Activated CD4-positive, alpha-beta T cell treated with anti-CD3 and anti-CD28 coated beads, Interleukin-2, Interleukin-4, amounts not matched to agents 100 ng/mL and 50 ng/mL, durations not matched to agents 16 hours and 8 hours (primary cell): Measurements from ENCODE around the gene TTBK2.
A peak's percentile ranks its signal among the peaks of the same experiment; 100 is the strongest.

Experiments used
- DNase-seq: peaks from one replicate; pipeline ENCODE4 v3.0.0-alpha.2; 2020; ENCODE audit warnings: low spot score

The TTBK2 gene

DNA sequence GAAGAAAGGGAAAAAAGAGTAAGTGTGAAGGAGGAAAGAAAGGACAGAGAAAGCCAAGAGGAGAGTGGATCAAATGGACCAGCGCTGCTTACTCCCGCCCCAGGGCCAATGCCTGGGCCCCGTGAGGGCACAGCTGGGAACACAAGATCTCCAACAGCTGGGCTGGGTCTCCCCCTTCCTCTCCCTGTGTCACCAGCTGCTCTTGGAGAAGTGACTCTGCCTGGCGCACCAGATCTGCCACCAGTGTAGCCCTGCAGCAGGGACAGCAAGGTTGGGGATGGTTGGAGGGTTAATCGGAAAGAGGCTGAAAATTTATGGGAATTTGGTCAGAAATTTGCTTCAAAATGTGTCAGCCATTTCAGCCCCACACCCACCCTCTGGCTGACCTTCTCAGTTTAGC is 192.0 kb downstream of the TTBK2 start:
- DNase-seq: no peak

DNA sequence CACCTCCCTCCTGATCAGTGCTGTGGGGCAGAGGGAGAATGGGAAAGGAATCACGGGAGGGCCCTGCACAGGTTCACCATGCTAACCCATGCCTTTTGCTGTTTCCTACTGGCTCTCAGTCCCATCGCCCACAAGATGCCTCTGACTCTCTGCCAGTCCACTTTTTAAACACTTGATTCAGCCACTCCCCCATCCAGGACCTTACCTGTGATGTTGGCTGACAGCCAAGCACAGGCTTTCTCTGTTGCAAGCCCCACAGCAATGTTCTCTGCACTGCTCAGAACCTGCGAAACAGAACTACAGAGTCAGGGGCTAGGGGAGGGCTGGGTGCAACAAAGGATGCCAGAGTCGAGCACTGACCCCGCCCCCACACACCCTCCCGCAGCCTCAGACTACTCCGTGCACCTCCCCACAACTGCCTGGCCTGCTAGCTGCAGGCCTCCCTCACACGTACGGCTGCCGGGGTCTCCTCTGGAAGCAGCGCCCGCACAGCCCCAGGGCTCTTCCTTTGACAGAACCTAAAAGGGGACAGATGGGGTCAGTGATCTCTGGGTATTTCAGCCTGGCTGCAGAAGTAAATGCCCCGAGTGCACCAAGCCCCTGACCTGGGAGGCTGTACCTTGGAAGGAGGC is 192.7 kb downstream of the TTBK2 start:
- DNase-seq: no peak

DNA sequence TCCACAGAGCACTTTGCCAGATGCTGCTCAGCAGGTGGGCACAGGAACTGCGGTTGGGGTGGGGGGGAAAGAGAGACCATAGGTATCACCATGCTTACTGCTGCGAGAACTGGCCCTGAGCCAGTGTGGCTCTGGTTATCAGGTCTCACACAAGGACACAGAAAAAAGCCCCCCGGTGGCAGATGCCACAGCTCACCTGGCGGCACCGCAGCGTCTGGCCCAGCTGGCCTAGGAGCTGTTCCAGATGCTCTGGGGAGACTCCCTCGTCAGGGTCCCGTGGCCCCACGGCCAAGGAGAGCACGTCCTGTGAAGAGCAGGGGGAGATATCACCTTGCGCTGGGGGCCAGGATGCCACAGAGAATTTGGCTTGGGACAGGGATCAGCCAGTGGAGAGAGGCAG is 194.5 kb downstream of the TTBK2 start:
- no peak for DNase-seq

DNA sequence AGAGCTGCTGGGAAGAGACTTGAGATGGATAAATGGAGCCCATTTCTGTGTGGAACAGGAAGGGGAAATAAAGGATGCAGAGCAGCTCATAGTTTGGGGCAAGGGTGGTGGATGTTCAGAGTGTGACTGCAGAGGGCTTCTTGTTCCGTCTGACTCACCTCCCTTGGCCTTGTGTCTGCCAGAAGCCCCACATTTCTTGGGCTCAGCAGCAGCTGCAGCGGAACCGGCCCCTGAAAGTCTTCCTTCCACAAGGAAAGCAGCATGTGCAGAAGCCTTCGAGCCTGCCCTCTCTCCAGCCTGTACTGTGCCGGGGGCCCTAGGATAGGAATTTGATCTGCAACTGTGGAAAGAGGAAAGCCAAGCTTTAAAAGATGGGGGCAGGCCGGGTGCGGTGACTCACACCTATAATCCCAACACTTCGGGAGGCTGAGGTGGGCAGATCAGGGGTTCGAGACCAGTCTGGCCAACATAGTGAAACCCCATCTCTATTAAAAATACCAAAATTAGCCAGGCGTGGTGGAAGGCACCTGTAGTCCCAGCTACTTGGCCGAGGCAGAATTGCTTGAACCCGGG is 195.2 kb downstream of the TTBK2 start:
- no peak for DNase-seq

DNA sequence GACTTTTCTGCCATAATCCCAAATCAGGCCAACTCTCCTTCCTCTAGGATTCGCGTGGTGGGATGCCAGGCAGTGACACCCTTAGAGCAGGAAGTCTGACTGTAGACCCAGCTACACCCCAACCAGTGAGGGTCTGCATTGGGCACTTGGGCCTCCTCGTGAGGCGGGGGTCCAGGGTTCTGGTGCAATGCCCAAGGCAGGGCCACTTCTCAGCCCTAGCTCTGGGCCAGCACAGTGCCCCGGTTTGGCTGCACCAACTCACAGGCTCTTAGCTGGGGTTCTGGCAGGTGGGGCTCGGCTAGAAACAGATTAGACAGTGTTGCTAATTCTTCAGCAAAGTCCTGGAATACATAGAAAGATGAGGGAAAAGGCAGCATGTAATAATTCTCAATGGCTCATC is 196.3 kb downstream of the TTBK2 start:
- no peak for DNase-seq

DNA sequence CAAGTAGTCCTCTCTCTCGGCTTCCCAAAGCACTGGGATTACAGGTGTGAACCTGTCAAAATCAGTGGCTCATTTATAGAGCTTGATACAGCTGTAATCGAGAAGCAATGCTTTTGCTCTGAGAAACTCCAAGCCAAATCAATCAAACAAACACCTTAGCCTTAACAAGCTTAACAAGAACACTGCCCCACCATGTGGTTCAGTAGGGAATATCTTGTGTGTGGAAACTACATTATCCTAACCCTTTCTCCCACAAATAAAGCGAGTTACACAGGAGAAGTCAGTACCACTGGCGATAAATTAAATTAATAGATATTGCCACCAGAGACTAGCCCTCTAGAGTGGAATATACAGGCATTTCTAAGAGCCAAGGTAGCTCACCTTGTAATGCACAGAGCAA is 197.5 kb downstream of the TTBK2 start:
- DNase-seq: no peak

DNA sequence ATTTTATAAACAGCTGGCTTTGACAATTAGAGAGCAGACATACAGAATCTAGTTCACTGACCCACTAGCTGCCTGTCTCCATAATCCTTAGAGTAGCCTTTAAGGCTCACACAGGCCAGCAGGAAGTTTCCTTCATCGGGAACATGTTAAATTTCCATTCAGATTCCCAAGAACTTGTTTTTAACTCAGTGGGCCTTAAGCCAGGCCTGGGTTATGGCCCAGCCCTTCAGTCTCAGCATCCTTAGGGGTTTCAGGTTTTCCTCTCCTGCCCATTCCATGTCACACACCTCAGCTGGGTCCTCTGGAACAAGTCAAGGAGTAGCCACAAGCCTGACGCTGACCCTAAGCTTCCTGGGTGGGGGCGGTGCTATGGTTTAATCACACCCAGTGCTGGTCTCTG is 198.7 kb downstream of the TTBK2 start:
- DNase-seq: no peak

DNA sequence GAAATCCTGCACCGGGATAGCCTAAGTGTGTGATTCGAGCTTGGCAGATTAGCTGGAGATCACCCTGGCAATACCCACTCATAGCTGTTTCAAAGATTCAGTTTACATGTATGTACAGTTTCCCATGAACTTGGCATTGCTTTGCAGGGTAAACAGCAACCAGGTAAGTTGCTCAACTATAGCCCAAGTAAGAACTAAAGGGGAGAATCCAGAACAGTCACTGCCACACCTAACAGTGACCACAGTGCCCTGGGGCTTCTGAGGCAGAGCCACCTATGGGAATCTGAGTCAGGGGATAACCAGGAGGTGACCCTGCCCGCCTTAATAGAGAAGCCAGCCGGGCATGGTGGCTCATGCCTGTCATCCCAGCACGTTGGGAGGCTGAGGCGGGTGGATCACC is 199.6 kb downstream of the TTBK2 start:
- no peak for DNase-seq

DNA sequence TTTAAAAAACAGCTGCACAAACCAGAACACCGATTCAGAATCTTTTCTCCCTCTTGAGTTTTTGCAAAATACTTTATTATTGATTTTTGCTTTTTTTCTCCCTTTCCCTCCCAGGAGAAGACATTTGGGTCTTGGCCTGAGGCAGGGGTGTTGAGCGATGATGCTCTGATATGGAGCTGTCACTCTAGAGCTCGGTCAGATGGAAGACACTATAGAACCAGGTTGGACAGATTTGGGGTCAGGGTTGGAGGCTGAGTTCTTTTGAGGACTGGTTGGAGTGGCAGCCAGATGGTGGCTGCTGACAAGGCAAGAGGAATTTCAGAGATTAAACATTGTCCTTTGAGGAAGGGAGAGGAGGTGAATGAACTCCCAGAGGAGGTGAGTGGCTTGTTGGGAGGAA is 200.5 kb downstream of the TTBK2 start:
- DNase-seq: no peak

DNA sequence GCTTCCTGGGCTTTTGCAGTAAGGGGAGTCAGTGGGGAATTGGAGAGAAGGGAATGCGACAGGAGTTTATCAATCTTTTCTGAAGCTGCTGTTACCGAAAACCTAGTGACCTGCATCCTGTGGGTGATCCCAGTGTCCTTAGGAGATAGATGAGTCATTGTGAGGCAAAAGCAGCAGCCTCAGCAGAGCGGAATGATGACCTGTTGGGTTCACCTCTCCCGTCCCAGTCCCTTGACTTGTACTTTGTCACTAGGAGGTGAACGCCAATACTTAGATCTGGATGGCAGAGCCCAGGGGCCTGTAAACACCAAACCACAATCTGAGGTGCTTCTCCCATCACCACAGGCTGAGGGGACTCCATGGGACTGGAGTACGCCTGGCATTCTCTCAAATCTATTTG is 201.5 kb downstream of the TTBK2 start:
- DNase-seq: no peak

DNA sequence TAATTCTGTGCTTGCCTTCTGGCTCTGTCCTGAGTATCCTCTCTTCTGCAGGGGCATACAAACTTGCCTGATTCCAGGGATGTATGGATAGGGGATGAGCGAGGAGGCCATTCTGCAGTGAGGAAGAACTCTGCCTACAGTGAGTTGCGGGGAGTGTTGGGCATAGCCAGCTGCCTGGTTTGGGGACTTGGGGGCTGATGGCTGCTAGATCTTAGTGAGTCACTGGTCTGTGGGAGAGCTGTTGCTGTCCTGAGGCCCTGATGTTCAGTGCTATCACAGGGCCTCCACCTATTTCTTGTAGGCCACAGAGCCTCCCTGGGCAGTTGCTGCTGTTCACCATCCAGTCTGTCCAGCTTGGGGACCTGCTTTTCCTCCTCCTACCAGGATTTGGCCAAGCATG is 204.0 kb downstream of the TTBK2 start:
- no peak for DNase-seq

DNA sequence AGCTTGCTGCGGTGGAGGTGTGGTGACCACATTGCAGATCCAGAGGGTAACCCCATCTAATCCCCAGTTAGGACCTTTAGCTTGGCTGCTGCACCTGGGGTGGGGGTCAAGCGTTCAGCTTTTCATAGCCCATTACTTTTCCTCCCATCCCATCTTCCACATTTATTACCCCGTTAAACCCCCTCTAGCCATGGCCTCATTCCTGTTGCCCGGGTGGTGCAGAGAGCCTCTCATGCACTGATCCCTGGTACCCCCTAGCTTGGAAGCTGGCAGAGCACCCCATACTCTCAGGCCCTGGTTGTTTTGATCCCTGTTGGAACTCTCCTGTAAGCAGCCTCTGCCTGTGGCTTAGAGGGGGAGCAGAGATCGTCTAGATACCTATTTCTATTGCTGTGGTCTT is 204.5 kb downstream of the TTBK2 start:
- DNase-seq: no peak

DNA sequence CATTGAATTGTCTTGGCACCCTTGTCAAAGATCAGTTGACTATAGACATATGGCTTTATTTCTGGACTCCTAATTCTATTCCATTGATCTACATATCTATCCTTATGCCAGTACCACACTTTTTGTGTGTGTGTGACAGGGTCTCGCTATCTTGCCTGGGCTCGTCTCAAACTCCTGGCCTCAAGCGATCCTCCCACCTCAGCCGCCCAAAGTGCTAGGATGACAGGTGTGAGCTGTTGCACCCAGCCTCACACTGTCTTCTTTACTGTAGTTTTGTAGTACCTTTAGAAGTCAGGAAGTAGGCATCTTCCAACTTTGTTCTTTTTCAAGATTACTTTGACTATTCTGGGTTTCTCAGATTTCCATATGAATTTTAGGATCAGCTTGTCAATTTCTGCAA is 208.0 kb downstream of the TTBK2 start:
- DNase-seq: no peak

DNA sequence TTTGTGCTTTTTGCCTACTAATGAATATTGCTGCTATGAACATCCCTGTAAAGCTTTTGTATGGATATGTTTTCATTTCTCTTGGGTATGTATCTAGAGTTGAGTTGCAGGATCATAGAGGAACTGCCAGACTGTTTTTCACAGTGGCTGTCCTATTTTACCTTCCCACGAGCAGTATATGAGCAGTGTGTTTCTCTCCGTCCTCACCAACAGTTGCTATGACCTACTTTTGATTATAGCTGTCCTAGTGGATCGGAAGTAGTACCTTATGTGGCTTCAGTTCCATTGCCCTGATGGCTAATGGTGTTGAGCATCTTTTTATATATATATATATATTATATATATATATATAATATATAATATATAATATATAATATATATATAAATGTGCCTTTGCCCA is 208.8 kb downstream of the TTBK2 start:
- DNase-seq: no peak

DNA sequence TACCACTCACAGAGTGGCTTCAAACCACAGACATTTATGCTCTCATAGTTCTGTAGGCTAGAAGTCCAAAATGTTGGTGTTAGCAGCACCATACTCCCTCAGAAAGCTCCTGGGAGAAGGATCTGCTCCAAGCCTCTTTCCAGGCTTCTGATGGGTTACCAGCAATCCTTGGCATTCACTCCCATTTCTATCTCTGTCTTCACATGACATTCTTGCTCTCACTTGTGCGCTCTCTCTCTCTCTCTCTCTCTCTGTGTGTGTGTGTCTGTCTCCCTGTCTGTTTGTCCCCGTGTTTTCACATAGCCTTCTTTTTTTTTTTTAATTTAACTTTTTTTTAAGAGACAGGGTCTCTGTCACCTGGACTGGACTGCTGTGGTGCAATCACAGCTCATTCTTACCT is 209.9 kb downstream of the TTBK2 start:
- DNase-seq: no peak

DNA sequence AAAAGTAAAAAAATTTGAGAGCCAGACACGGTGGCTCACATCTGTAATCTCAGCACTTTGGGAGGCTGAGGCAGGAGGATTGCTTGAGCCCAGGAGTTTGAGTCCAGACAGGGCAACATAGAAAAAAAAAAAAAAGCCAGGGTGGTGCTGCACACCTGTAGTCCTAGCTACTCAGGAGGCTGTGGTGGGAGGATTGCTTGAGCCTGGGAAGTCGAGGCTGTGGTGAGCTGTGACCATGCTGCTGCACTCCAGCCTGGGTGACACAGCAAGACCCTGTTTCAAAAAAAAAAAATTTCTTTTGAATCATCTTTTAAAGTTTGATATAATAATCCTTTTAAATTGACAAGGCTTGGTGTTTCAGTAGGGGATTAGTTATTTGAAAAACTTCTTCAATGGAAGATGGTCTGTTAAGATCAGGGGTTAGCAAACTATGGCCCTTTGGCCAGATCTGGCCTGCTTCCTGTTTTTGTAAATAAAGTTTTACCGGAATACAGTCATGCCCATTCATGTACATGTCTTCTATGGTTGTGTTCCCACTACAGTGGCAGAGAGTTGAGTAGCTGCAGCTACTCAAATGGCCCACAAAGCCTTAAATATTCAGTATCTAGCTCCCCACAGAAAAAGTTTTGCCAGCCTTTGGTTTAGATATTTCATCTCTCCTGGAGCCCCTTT is 212.6 kb downstream of the TTBK2 start:
- no peak for DNase-seq

DNA sequence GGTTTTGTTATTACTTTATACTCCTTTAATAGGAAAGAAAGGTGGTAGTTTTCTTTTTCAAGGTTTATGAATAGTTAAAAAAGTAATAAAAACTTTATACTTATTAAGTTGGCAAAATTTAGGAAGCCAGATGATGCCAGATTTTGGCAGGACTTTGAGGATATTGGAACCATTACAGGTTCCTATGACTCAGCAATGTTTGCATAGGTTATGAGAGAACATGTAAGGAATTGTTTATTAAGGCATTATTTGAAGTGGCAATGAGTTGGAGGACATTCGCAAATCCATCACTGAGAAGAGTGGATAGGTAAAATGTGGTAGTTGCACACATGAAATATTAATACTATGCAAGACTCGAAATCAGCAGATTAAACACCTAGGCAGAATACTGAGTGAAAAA is 213.5 kb downstream of the TTBK2 start:
- DNase-seq: no peak

DNA sequence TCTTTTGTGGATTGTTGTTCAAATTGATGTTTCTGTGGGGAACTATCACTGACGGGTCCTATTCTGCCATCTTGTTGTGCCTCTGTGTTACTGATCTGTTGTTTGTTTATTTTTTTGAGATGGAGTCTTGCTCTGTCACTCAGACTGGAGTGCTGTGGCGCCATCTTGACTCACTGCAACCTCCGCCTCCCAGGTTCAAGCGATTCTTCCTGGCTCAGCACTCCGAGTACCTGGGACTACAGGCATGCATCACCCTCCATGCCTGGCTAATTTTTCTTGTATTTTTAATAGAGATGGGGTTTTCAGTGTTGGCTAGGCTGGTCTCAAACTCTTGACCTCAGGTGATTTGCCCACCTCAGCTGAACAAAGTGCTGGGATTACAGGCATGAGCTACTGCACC is 215.2 kb downstream of the TTBK2 start:
- no peak for DNase-seq

DNA sequence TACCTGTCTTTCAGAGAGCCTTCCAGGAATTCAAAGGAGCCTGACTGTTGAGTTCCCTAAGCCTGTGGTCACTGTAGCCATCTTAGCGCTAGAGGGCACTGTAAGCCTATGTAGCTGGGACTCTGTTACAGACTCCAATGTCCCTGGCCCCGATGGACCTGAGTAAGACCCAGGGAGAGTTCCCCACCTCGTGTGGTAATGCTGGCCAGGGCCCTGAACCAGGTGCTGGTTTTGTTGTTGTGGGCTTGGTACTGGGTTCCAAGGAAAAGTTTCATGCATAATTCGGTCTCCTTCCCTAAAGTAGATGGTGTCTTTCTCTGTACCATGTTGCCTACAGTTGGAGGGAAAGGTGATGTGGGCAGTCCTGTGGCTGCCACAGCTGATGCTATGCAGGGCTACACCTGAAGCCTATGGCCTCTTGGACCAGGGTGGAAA is 216.1 kb downstream of the TTBK2 start:
- DNase-seq: peak; percentile 61

DNA sequence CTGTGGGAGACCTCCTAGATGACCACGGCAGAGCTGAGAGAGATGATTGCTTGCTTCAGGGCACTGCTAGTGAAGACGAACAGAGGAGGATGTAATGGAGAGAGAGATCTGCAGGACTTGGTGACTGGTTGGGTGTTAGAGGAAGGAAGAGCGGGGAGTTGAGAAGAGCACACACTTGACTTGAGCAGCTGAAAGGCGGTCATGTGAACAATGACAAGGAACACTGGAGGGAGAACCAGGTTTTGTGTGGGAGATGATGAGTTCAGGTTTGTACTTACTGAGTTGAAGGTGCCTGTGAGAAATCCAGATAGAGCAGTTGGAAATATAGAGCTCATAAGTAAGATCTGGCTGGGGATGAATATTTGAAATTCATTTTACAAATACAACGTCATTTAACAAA is 224.0 kb downstream of the TTBK2 start:
- no peak for DNase-seq

DNA sequence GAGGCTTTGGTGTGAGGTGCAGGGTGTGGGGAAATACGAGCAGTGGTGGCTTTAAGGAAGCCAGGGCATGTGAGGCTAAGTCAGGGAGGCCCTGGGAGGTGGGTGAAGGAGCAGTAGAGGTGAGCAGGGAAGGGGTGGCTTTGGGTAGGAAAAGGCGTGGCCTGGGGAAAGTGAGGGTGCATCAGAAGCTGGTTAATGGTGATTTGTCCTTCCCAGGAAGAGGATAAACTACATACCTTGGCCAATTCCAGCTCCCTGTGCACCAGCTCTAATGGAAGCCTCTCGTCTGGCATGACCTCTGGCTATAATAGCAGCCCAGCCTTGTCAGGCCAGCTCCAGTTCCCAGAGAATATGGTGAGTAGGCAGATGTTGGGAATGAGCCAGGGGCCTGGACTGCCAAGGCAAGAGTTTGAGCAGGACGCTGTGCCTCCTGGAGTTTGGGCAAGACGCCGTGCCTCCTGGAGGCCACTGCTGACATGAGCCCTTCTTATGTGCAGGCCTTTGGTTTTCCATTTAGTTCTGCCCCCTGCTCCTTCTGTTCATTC is 225.0 kb downstream of the TTBK2 start:
- no peak for DNase-seq

DNA sequence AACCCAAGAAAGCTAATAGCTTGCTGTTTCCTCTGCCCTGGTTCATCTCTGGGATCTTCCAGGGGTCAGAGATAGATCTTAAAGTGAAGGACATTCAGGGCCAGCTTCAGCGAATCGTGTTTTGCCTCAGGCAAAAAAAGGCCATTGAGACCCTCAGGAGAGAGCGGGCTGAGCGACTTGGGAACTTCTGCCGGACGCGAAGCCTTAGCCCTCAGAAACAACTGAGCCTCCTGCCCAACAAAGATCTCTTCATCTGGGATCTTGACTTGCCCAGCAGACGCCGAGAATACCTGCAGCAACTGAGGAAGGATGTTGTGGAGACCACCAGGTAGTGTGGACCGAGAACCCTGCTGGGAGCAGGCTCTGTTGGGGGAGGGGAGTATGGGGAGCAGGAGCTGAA is 226.2 kb downstream of the TTBK2 start:
- no peak for DNase-seq

DNA sequence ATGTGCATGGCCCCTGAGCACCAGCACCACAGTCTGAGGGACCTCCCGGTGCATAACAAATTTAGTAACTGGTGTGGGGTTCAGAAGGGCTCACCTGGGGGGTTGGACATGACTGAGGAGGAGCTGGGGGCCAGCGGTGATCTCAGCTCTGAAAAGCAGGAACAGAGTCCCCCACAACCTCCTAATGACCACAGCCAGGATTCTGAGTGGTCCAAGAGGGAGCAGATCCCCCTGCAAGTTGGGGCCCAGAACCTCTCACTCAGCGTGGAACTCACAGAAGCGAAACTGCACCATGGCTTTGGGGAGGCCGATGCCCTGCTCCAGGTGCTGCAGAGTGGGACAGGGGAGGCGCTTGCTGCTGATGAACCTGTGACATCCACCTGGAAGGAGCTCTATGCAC is 226.6 kb downstream of the TTBK2 start:
- no peak for DNase-seq

DNA sequence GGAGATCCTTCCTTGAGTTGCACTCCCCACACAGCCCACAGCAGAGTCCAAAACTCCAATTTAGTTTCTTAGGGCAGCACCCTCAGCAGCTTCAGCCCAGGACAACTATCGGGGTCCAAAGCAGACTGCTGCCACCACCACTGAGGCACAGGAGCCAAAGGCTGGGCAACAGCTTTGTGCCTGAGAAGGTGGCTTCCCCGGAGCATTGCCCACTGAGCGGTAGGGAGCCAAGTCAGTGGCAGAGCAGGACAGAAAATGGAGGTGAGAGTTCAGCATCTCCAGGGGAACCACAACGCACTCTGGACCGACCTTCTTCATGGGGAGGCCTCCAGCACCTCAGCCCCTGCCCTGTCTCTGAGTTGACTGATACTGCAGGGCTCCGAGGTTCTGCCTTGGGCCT is 227.1 kb downstream of the TTBK2 start:
- no peak for DNase-seq
